ENCODE measurements around the gene MRPS2. TPM values are rescaled to one million over a fixed set of nuclear protein-coding genes. Genes with fewer than 3 reads are reported as not detected.

MRPS2 gene
- total and polyA plus RNA-seq, 2 of the 4 experiments (the other 2 are of a cell fraction), result 53.1 to 104 TPM

DNA sequence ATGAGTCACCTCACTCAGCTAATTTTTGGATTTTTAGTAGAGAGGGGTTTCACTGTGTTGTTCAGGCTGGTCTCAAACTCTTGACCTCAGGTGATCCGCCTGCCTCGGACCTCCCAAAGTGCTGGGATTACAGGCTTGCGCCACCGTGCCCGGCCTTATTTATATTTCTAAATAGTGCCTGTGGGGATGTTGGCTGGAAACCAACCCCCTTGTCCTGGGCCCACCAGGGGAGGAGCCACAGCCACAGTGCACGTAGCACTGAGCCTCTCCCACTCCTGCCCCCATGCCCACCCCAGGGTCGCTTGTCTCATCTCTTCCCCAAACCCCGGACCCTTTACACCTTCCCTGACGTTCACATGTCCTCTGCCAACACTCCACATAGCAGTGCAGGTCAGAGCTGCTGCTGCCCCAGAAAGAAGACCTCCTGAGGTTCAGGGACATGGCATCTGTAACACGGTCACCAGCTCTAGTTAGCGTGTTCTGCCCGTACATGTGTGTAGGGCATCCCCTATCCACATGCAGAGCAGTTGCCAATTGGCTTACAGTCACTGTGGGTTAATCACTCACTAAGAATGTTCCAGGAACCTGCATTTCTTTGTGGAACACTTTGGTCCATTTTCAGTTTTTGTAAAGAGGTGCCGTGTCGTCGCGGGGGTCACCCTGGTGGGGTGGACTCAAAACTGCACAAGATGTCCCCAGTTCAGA lies 10.2 kb upstream of the MRPS2 start:
- DNase-seq (no peak), ATAC-seq (ENCODE audit: low read depth) (no peak)
- Histone ChIP-seq H3K4me1 (ENCODE audit: control insufficient read depth, insufficient read depth, low read length) (no peaks in the 10 kb centered on the region; the same call in 1 of the 2 replicates), H2BK15ac (ENCODE audit: low read depth, low read length) (no peak overlapping the region), H3K27me3 (ENCODE audit: control insufficient read depth, insufficient read depth, low read length) (no peaks in the 10 kb centered on the region), H3K23ac (ENCODE audit: low read depth, low read length) (no peak overlapping the region), H3K14ac (replicated peaks; ENCODE audit: low read depth, low read length) (no peak overlapping the region), H4K20me1 (ENCODE audit: insufficient read depth, low read length) (no peaks in the 10 kb centered on the region), H3K9me1 (ENCODE audit: insufficient read depth, low read length) (no peaks in the 10 kb centered on the region; the same call in 1 of the 2 replicates), H2AK5ac (ENCODE audit: low read depth, low read length) (no peak overlapping the region), H4K91ac (ENCODE audit: insufficient read depth, low read depth, low read length) (no peak overlapping the region), H3K36me3 (ENCODE audit: control insufficient read depth, insufficient read depth, low read length) (peaks cover 24% of the 10 kb centered on the region), H3K9ac (ENCODE audit: low read depth, low read length) (no peak overlapping the region), H2BK120ac (ENCODE audit: low read depth, low read length) (no peak overlapping the region), H3K79me1 (ENCODE audit: low read depth in 1 of 2, low read length in 2 of 2) (no peaks in the 10 kb centered on the region), H3K18ac (ENCODE audit: low read depth, low read length) (no peak overlapping the region), H3K4me2 (ENCODE audit: low read depth, low read length) (no peak overlapping the region), H4K5ac (ENCODE audit: low read depth, low read length) (no peak overlapping the region), H4K8ac (ENCODE audit: low read depth in 2 of 2, low read length in 2 of 2) (no peak overlapping the region), H3K27ac (ENCODE audit: insufficient read depth, low read length) (no peak overlapping the region), H3K4me3 (ENCODE audit: insufficient read depth, low read depth, low read length) (no peak overlapping the region), H2BK20ac (ENCODE audit: low read depth, low read length) (no peak overlapping the region), H2BK5ac (ENCODE audit: low read depth, low read length, poor library complexity, severe bottlenecking) (no peak overlapping the region), H2AK9ac (replicated peaks; ENCODE audit: low read depth, low read length, poor library complexity) (no peak overlapping the region), H2AFZ (replicated peaks; ENCODE audit: low read length, poor library complexity) (no peak overlapping the region), H3K4ac (ENCODE audit: low read depth, low read length) (no peak overlapping the region), H3K9me3 (ENCODE audit: control insufficient read depth, insufficient read depth, low read length) (no peaks in the 10 kb centered on the region), H3K56ac (ENCODE audit: extremely low read depth, insufficient read depth, low read length) (no peak overlapping the region)
- ChIA-PET POLR2A (ENCODE audit: unreplicated experiment) (no interaction called here), CTCF (no interaction called here)
- TF ChIP-seq ELK1 (IDR thresholded peaks at IDR 0.05; ENCODE audit: borderline replicate concordance, low read depth, low read length) (no peak), USF2 (IDR thresholded peaks at IDR 0.05; ENCODE audit: low read depth, low read length) (no peak), POLR2A (IDR thresholded peaks at IDR 0.05; ENCODE audit: low read depth, low read length) (no peak), FOS (IDR thresholded peaks at IDR 0.05; ENCODE audit: low read depth, low read length) (no peak), BHLHE40 (IDR thresholded peaks at IDR 0.05; ENCODE audit: low read depth, low read length) (no peak), RAD21 (IDR thresholded peaks at IDR 0.05; ENCODE audit: low read length) (no peak), RFX5 (IDR thresholded peaks at IDR 0.05; ENCODE audit: low read depth, low read length) (no peak), MAFK (IDR thresholded peaks at IDR 0.05; ENCODE audit: low read depth, low read length) (no peak), MXI1 (IDR thresholded peaks at IDR 0.05; ENCODE audit: borderline replicate concordance, low read depth, low read length) (no peak), CHD1 (IDR thresholded peaks at IDR 0.05; ENCODE audit: low read depth, low read length) (no peak), RCOR1 (IDR thresholded peaks at IDR 0.05; ENCODE audit: insufficient replicate concordance, low read length) (no peak), SMC3 (IDR thresholded peaks at IDR 0.05; ENCODE audit: low read depth, low read length) (no peak), NFE2L2 (IDR thresholded peaks at IDR 0.05; ENCODE audit: low read depth, low read length) (no peak), MAZ (IDR thresholded peaks at IDR 0.05; ENCODE audit: borderline replicate concordance, low read depth, low read length) (no peak), CEBPB (IDR thresholded peaks at IDR 0.05; ENCODE audit: low read depth, low read length) (no peak)
- TF ChIP-seq, protein P1, sequence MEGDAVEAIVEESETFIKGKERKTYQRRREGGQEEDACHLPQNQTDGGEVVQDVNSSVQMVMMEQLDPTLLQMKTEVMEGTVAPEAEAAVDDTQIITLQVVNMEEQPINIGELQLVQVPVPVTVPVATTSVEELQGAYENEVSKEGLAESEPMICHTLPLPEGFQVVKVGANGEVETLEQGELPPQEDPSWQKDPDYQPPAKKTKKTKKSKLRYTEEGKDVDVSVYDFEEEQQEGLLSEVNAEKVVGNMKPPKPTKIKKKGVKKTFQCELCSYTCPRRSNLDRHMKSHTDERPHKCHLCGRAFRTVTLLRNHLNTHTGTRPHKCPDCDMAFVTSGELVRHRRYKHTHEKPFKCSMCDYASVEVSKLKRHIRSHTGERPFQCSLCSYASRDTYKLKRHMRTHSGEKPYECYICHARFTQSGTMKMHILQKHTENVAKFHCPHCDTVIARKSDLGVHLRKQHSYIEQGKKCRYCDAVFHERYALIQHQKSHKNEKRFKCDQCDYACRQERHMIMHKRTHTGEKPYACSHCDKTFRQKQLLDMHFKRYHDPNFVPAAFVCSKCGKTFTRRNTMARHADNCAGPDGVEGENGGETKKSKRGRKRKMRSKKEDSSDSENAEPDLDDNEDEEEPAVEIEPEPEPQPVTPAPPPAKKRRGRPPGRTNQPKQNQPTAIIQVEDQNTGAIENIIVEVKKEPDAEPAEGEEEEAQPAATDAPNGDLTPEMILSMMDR (conservative IDR thresholded peaks at IDR 0.05; ENCODE audit: low read depth, low read length), result no peak
- BruUV-seq (replicated peaks), result no TSS peak
- in situ Hi-C loops (cut with MboI; ENCODE audit: low sequenced_read_pairs), result no loop called here
- 82% methylated on average over 4 of the region's 16 CpGs; no CpG with 5 or more reads in 1 of the 2 experiments for WGBS, 2 experiments (ENCODE audit: extremely low coverage in 2 of 2, insufficient read length in 1 of 2)
- intact Hi-C loops (cut with micrococcal nuclease), result no loop called here
- dilution Hi-C loops (cut with HindIII; ENCODE audit: low sequenced_read_pairs, unreplicated experiment), result no loop called here
